K562 (cell line): ENCODE results near the gene HOXB6. TPM values are rescaled to one million over a fixed set of nuclear protein-coding genes. Genes with fewer than 3 reads are reported as not detected.

Source experiments
- ATAC-seq: fragments of 200-7000 bp; cut with Tn5 transposase; 3 replicates; pipeline ENCODE4 v1.9.1; 2020; ENCODE audit warnings: moderate library complexity
- BruUV-seq: library from RNA; stranded (reverse); fragments of 400-500 nt; replicated peaks from 2 replicates; lab custom pipeline; 2021; lab: Mats Ljungman, UMichigan
- CTCF ChIA-PET: fragments of 300-600 bp; formaldehyde crosslinking; extraction: SDS; loops from one replicate; lab custom pipeline; 2021; ENCODE audit warnings: low intra/inter-chr PET ratio; lab: Yijun Ruan, JAX
- POLR2A ChIA-PET: fragments of 300-600, 350-650 bp; sonication (Branson Sonifier 250); formaldehyde crosslinking; extraction: SDS; loops from one replicate; lab custom pipeline; 2021; ENCODE audit warnings: antibody characterized with exemption, inconsistent platforms; lab: Yijun Ruan, JAX
- DNase-seq, 4 experiments: peaks; one replicate each; pipeline versions ENCODE4 v3.0.0 to v3.0.0-alpha.2; 2011 to 2018; ENCODE audit warnings: low spot score in 3 of 4, mixed read lengths in 3 of 4; ENCODE audit errors: extremely low read depth in 1 of 4
- FAIRE-seq: peaks from 2 replicates; lab custom pipeline; 2011; peaks lifted over from hg19 to GRCh38; lab: Jason Lieb, UNC
- H2AFZ ChIP-seq: 2 replicates; pipeline ENCODE4 v1.6.0; 2011; ENCODE audit warnings: low read depth, low read length, control low read depth, inconsistent platforms
- H3K27ac ChIP-seq: fragments of 200-600 bp; 3 replicates; pipeline ENCODE4 v1.8.0; 2011; ENCODE audit warnings: low read depth, mild to moderate bottlenecking, control low read depth, inconsistent platforms, low read length, moderate library complexity, mixed read lengths; ENCODE audit errors: extremely low read depth
- H3K27me3 ChIP-seq, 2 experiments: fragments of 300-600 bp in 1 of 2; 2 replicates in 1 of 2; 3 replicates in 1 of 2; pipeline versions ENCODE4 v1.6.0 to v1.8.0; 2011; ENCODE audit warnings: inconsistent platforms in 2 of 2, low read length in 2 of 2, mild to moderate bottlenecking in 1 of 2, mixed read lengths in 1 of 2, moderate library complexity in 1 of 2; ENCODE audit not compliant: control insufficient read depth in 2 of 2, insufficient read depth in 2 of 2
- H3K36me3 ChIP-seq: fragments of 300-600 bp; 3 replicates; pipeline ENCODE4 v1.8.0; 2011; ENCODE audit warnings: mild to moderate bottlenecking, low read length, inconsistent platforms; ENCODE audit not compliant: control insufficient read depth, insufficient read depth
- H3K4me1 ChIP-seq, 2 experiments: fragments of 200-600 bp in 1 of 2; replicated peaks in 1 of 2; 2 replicates in 1 of 2; 3 replicates in 1 of 2; pipeline versions ENCODE4 v1.5.1 to v1.8.0; 2011; ENCODE audit warnings: inconsistent platforms in 2 of 2, low read length in 2 of 2, mild to moderate bottlenecking in 1 of 2, mixed read lengths in 1 of 2, moderate library complexity in 1 of 2; ENCODE audit not compliant: control insufficient read depth in 2 of 2, insufficient read depth in 2 of 2
- H3K4me2 ChIP-seq: 2 replicates; pipeline ENCODE4 v1.6.1; 2011; ENCODE audit warnings: low read length, control low read depth, inconsistent platforms, mixed read lengths; ENCODE audit not compliant: insufficient read depth
- H3K4me3 ChIP-seq: fragments of 200-600 bp; sonication (generic), shearing (Covaris generic); 2 replicates; pipeline ENCODE4 v1.5.1; 2016; ENCODE audit warnings: control low read depth, inconsistent platforms
- H3K79me2 ChIP-seq: fragments of 200-600 bp; 3 replicates; pipeline ENCODE4 v1.8.0; 2011; ENCODE audit warnings: low read length, inconsistent platforms; ENCODE audit not compliant: control insufficient read depth, insufficient read depth
- H3K9ac ChIP-seq, 2 experiments: 2 replicates each; pipeline versions ENCODE4 v1.6.0 to v1.6.1; 2011; ENCODE audit warnings: low read depth in 2 of 2, low read length in 2 of 2, control low read depth in 1 of 2, inconsistent platforms in 1 of 2, mild to moderate bottlenecking in 1 of 2, mixed read lengths in 1 of 2; ENCODE audit not compliant: insufficient read depth in 1 of 2
- H3K9me1 ChIP-seq: one replicate; pipeline ENCODE4 v1.6.0; 2011; ENCODE audit warnings: inconsistent platforms, mild to moderate bottlenecking, low read length, moderate library complexity; ENCODE audit not compliant: control insufficient read depth, insufficient read depth
- H3K9me3 ChIP-seq: replicated peaks from 2 replicates; pipeline ENCODE4 v1.5.1; 2011; ENCODE audit warnings: low read depth, low read length, inconsistent platforms; ENCODE audit not compliant: control insufficient read depth, insufficient read depth
- H4K20me1 ChIP-seq: replicated peaks from 2 replicates; pipeline ENCODE4 v1.6.1; 2011; ENCODE audit warnings: low read length, inconsistent platforms, mixed read lengths; ENCODE audit not compliant: control insufficient read depth, insufficient read depth
- BRD9 ChIP-seq: fragments of 450-650 bp; IDR thresholded peaks from 2 replicates; pipeline ENCODE4 v1.6.1; 2018; ENCODE audit warnings: low read depth; ENCODE audit not compliant: partially characterized antibody
- GTF2F1 ChIP-seq: IDR thresholded peaks from 2 replicates; pipeline ENCODE4 v1.6.1; 2011; ENCODE audit warnings: low read depth, low read length, improper control_type of control experiment
- SP2 ChIP-seq: IDR thresholded peaks from 2 replicates; pipeline ENCODE4 v1.6.1; 2011; ENCODE audit warnings: mild to moderate bottlenecking, low read depth, low read length, moderate library complexity; ENCODE audit not compliant: poor library complexity, severe bottlenecking; ENCODE audit errors: extremely low read depth
- THRA ChIP-seq: fragments of 450-650 bp; IDR thresholded peaks from 2 replicates; pipeline ENCODE4 v1.6.1; 2017; ENCODE audit warnings: mild to moderate bottlenecking, moderate library complexity
- ZNF146 ChIP-seq: IDR thresholded peaks from one replicate; pipeline ENCODE4 v1.6.1; 2018; ENCODE audit warnings: missing compliant biosample characterization; ENCODE audit not compliant: unreplicated experiment
- ZNF165 ChIP-seq: fragments of 250-450 bp; sonication (Bioruptor Pico); IDR thresholded peaks from 2 replicates; pipeline ENCODE4 v1.4.0; 2020; ENCODE audit warnings: borderline replicate concordance
- ZNF551 ChIP-seq: fragments of 250-450 bp; sonication (Bioruptor Pico); IDR thresholded peaks from 2 replicates; pipeline ENCODE4 v1.5.0; 2021; ENCODE audit warnings: mild to moderate bottlenecking, moderate library complexity
- in situ Hi-C: fragments of 300-500 bp; cut with MboI; formaldehyde crosslinking; loops from 4 replicates; pipeline ENCODE4 v1.15.0; 2018; ENCODE audit warnings: inconsistent platforms, mixed read lengths
- intact Hi-C: fragments of 100-400 bp; cut with micrococcal nuclease; formaldehyde crosslinking; loops from 2 replicates; pipeline ENCODE4 v1.14.2; 2022
- polyA plus RNA-seq, 8 experiments: library from polyadenylated mRNA; depleted of rRNA in 4 of 8; stranded (reverse) in 5 of 8; unstranded in 3 of 8; fragments of >200 nt; fragmentation: Nextera tagmentation in 2 of 8; fragmentation: Illumina TruSeq in 1 of 8; extraction: Ambion mirVana in 2 of 8; extraction: Trizol in 1 of 8; gene quantifications; 2 replicates each; pipeline versions ENCODE4 v1.2.1 to v1.2.3, GENCODE V29; 2011 to 2014; ENCODE audit warnings: inconsistent platforms in 1 of 8, missing spikeins in 1 of 8
- total RNA-seq, 7 experiments: library from RNA; depleted of rRNA in 6 of 7; stranded (reverse); fragments of >200 nt in 6 of 7; fragmentation: Illumina TruSeq in 2 of 7; extraction: Trizol in 2 of 7; gene quantifications; 2 replicates each; pipeline versions ENCODE4 v1.2.1 to v1.2.3, GENCODE V29; 2011 to 2021; ENCODE audit warnings: low replicate concordance in 1 of 7

Gene HOXB6
- total and polyA plus RNA-seq, 9 of the 15 experiments (the other 6 are each of a cell fraction or from before 2014, with no cell fraction given) = 1.2 to 14.8 (median 4.9) TPM

GRCh38 chr17:48590607-48591161, 14.1 kb downstream of the HOXB6 start:
- intact Hi-C loops = no loop called here
- ChIA-PET CTCF (interaction anchor here (0.9 kb wide), 1 partner anchor 255 kb away, joined by 3 read pairs; no protein-coding TSS in a partner anchor), POLR2A (interaction anchor here (0.8 to 1.1 kb wide), 3 partner anchors 10 to 255 kb away, joined by 3 to 4 read pairs (median 3); partner anchors contain the start of gene HOXB9)
- Histone ChIP-seq H2AFZ (no peak overlapping the region), H3K4me3 (no peak overlapping the region), H3K36me3 (no peaks in the 10 kb centered on the region; the same call in 2 of the 3 replicates), H3K9me3 (no peaks in the 10 kb centered on the region), H3K27me3 (no peaks in the 10 kb centered on the region), H3K4me2 (no peak overlapping the region), H3K27ac (no peak overlapping the region), H3K4me1 (peaks cover 9 to 33% of the 10 kb centered on the region in 2 experiments; a peak in 4 of 5 replicates), H3K79me2 (no peaks in the 10 kb centered on the region), H3K9ac (peak overlapping the region in 1 of 2 experiments; percentile 27; a peak in 1 of 4 replicates), H3K9me1 (no peaks in the 10 kb centered on the region), H4K20me1 (no peaks in the 10 kb centered on the region)
- FAIRE-seq (no peak), ATAC-seq (no peak), DNase-seq (no peak)
- no TSS peak for BruUV-seq
- in situ Hi-C loops = loop anchor here (5.0 kb wide), 1 partner anchor 253 kb away; no protein-coding TSS in a partner anchor
- TF ChIP-seq ZNF146 (CRISPR knock-in tag) (no peak), ZNF165 (no peak), SP2 (no peak), THRA (no peak), ZNF551 (CRISPR knock-in tag) (no peak), BRD9 (no peak), GTF2F1 (no peak)
